GOT3 (cell line): ENCODE measurements around the gene ZNF816.
"Not testable (repeated sequence)": the region's sequence is repeated elsewhere in the genome, so short reads cannot be mapped to it uniquely, and the experiment has no call there.

Source experiments
- DNase-seq: peaks from one replicate; lab custom pipeline; 2025; ENCODE audit warnings: mixed read lengths; lab: John Stamatoyannopoulos, UW

Gene ZNF816

GRCh38 chr19:52959613-52960295 is 2.9 kb downstream of the ZNF816 start:
- no peak for DNase-seq

DNA sequence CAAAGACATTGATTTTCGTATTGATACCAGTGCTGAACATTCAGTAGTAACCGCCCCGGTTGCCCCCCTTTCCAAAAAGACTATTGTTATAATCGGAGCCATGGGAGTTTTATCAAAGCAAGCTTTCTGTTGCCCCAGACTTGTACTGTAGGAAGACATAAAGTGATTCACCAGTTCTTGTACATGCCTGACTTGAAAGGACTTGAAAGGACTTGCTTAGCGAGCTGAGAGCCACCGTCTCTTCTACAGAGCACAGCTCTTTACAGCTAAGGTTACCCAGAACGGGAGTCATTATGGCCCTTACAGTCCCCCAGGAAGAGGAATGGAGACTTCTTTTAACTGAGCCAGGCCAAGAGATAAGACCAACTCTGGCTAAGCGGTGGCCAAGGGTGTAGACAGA is 5.1 kb downstream of the ZNF816 start:
- no peak for DNase-seq

- DNase-seq: no peak
Measured at GRCh38 chr19:52956917-52957316, 5.8 kb downstream of the ZNF816 start.

DNA sequence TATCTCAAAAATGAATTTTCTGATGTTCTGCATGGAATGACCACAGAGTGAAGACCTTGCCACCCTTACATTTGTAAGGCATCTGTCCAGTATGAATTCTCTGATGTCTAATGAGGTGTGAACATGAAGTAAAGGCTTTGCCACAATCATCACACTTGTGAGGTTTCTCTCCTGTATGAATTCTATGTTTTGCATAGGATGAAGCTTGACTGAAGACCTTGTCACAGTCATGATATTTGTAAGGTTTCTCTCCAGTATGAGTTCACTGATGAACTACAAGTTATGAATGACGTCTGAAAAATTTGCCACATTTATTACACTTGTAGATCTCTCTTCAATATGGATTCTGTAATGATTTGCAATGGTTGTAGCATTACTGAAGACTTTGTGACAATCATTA is 13.3 kb downstream of the ZNF816 start:
- no peak for DNase-seq

DNA sequence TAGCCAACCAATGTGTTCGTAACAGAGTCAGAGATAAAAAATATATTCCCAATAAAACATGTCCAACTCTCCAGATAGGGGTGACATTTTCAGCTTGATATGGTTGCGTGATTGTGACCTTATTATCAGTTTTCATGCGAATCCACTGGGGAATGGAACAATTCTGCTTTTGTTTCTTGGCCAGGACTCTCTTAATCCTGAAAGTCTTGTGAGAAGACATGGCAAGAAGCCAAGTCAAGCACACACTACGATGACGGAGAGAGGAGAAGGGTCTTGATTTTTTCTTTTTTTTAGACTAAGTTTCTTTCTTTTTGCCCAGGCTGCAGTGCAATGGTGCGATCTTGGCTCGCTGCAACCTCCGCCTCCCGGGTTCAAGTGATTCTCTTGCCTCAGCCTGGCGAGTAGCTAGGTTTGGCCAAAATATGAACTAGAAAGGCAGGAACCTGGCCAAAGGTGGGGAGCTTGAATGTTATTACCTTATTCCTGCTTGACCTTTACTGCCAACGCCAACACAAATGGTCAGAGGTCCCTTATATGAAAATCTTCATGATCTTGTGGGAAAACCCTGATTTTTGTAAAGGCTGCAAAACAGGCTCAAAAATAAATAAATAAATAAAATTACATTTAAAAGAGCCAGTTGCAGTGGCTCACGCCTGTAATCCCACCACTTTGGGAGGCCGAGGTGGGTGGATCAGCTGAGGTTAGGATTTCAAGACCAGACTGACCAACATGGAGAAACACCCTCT is 14.5 kb downstream of the ZNF816 start:
- no peak for DNase-seq

DNA sequence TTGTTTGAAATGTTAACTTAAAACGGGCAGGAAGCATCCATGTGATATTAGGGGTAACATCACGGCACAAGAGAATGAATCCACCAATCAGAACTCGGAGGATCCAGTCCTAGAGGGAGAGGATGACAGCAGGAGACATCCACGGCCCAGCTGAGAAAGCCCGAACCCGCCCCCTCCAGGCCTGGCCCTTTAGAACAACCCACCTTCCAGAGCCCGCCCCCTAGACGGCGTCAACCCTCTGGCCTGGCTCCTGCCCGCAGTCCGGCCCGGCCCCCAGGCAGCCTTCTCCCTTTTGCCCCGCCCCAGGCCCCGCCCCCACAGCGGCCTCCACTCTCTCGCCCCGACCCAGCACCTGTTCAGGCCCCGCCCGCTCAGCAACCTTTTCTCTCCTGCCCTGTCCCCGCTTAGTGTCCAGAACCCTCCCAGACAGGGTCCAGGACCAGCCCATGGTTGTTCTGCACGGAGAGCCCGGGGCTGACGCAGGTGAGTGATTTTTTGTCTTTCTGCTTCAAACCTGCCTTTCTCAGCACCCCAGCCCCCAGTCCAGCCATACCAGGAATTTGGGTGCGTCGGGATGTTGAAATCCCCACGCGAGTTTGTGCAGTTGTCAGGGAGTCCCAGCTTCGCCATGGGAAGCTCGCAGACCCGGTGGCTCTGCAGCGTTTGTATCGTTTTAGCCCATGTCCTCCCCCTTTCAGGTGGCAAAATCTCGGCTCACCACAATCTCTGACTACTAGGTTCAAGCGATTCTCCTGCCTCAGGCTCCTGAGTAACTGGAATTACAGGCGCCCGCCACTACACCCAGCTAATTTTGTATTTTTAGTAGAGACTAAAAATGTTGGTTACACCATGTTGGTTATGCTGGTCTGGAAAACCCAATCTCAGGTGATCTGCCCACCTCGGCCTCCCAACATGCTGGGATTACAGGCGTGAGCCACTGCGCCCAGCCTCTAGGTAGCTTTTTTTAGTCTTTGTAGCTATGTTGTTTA is 16.1 kb downstream of the ZNF816 start:
- no peak for DNase-seq

DNA sequence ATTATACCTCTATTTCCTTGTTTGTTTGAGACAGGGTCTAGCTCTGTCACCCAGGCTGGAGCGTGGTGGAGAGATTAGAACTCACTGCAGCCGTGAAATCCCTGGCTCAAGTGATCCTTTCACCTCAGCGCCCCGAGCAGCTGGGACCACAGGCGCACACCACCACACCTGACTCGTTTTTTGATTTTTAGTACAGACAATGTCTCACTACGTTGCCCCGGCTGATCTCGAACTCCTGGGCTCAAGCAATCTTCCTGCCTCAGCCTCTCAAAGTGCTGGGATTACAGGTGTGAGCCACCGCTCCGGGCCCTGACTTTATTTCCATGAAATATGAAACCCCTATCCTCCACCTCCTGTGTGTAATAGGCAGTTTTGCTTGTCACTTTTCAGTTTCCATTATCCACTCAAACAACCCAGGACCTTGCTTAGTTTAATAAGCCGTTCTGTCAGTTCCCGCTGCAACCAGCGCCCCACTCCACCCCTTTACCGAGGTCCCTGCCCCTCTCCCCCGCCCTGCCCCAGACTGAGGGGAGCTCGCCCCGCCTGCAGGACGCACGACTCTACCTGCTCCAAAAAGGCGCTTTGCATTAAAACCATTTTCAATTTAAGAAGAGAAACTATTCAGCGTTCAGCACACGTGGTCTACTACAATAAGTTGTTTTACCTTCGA is 16.9 kb downstream of the ZNF816 start:
- no peak for DNase-seq

DNA sequence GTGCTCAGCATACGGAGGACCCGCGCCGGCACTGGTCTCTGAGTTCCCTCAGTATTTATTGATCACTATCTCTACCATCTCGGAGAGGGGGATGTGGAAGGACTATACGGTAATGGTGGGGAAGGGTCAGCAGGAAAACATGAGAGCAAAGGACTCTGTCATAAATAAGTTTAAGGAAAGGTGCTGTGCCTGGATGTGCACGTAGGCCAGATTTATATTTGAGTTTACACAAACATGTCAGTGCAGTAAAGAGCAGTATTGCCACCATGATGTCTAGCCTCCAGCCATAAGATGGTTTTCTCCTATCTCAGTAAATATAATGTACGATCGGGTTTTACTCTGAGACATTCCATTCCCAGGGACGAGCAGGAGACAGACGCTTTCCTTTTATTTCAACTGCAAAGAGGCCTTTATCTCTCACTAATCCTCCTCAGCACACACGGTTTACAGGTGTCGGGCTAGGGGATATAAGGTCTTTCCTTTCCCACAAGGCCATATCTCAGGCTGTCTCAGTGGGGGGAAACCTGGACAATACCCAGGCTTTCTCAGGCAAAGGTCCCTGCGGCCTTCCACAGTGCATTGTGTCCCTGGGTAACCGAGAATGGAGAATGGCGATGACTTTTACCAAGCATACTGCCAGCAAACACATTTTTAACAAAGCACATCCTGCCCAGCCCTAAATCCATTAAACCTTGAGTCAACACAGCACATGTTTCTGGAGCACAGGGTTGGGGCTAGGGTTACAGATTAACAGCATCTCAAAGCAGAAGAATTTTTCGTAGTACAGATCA is 17.8 kb downstream of the ZNF816 start:
- not testable (repeated sequence) for DNase-seq

DNA sequence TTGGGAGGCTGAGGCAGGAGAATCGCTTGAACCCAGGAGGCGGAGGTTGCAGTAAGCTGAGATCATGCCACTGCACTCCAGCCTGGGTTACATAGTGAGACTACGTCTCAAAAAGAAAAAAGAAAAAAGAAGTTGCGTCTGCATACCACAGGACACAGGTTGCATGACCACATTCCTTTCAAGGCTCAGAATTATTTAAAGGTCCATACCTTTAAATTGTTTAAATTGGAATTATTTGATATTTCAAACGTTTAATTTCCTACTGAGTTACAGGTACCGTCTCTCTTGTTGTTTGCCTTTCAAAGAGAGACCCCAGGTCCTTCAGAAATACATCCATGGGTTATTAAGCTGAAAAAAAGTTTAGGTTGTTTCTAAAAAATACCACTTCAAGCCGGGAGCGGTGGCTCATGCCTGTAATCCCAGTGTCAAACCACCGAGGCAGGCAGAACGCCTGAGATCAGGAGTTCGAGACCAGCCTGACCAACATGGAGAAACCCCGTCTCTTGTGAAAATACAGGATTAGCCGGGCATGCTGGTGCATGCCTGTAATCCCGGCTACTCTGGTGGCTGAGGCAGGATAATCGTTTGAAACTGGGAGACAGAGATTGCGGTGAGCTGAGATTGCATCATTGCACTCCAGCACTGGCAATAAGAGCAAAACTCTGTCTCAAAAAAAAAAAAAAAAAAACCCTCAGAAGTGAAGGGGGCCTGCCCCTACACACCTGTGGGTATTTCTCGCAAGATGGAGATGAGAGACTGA is 18.6 kb downstream of the ZNF816 start:
- no peak for DNase-seq

GRCh38 chr19:52943134-52943883 is 19.4 kb downstream of the ZNF816 start:
- DNase-seq: no peak

DNA sequence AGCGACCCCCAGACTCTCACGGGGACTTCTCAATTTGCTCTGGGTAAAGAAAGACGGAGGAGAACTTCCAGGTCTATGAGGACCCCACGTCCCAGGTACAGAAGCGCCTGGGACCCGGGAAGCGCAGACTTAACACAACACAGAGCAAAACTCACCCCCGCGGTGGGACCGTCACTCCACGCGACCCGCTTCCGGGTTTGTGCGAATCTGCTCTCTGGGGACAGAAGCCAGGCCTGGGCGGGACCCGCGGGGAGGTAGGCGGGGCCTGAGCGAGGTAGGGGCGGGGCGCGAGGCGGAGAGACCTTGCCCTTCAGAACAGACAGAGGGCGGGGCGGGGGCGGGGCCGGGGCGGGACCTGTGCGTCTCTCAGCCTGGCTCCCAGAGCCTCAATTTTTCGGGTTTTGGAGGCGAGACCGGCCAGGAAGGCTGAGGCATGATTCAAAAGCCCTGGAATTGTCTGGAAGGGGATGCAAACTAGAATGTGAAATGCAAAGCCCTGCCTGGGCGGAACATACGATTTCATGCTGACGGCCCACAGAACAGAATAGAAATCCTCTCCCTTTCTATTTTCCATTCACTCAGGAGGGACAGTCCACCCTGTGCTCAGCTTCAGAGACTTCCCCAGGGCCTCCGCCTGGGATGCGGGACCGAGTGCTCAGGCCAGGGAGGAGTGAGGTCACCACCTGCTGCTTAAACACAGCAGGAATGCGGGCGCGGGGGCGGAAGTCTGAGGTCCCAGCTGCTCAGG is 20.1 kb downstream of the ZNF816 start:
- peak; percentile 55 for DNase-seq

DNA sequence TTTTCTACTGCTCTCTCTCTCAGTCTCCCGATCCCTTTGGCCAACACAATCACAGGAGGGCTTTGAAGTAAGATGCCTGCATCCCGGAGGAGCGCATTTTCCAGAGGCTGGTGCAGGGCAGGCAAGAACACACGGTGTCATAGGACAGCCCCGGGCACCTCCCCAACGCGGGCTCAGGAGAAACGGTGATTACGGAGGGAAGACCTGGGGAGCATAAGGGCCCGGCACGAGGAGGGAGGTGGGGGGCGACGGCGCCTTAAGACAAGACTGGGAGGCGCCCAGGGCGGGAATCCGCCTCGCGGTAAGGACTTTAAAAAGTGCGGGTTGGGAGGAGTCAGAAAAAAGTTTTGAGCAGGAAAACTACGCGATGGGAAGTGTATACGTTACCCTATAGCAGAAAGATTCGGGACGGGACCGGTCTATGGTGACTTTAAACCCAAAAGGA is 20.7 kb downstream of the ZNF816 start:
- no peak for DNase-seq

GRCh38 chr19:52941523-52941922 is 21.2 kb downstream of the ZNF816 start:
- DNase-seq: not testable (repeated sequence)

DNA sequence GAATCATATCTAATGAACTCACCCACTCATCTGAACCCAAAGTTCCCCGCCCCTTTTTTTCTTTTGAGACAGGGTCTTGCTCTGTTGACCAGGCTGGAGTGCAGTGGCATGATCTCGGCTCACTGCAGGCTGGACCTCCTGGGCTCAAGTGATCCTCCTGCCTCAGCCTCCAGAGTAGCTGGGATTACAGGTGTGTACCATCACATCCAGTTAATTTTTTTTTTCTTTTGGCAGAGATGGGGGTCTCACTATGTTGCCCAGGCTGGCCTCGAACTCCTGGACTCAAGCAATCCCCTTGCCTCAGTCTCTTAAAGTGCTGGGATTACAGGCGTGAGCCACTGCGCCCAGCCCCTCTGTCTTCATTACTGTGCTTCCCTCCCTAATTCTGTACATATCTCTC is 21.8 kb downstream of the ZNF816 start:
- DNase-seq: not testable (repeated sequence)

DNA sequence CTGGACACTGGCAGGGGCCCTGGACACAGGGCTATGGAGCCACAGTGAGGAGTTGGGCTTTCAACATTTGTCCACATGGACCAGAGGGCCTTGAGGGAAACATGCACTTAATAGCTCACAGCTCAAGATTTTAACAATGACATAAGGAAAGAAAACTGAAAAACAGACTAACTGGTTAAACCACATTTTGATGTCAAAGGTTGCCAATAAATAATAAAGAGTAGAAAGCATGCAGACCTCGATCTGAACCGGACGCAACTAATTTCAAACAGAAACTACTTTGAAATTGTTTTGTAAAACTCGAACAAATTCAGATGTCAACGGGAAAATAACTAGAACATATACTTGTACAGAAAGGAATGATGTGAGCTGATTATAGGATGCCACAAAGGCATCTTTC is 23.9 kb downstream of the ZNF816 start:
- DNase-seq: no peak

- DNase-seq: no peak
Measured at GRCh38 chr19:52936954-52937325, 25.7 kb downstream of the ZNF816 start.

DNA sequence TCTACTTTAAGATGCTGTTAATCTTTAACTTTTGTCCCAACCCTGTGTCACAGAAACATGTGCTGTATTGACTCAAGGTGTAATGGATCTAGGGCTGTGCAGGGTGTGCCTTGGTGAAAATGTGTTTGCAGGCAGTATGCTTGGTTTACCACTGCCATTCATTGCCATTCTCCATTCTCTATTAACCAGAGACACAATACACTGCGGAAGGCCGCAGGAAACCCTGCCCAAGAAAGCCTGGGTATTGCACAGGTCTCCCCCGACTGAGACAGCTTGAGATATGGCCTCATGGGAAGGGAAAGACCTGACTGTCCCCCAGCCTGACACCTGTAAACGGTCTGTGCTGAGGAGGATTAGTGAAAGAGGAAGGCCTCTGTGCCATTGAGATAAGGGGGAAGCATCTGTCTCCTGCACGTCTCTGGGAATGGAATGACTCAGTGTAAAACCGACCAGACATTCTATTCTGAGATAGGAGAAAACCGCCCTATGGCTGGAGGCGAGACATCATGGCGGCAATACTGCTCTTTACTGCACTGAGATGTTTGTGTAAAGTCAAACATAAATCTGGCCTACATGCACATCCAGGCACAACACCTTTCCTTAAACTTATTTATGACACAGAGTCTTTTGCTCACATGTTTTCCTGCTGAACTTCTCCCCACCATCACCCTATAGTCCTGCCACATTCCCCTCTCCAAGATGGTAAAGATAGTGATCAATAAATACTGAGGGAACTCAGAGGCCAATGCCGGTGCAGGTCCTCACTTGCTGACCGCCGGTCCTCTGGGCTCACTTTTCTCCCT is 26.3 kb downstream of the ZNF816 start:
- DNase-seq: no peak

DNA sequence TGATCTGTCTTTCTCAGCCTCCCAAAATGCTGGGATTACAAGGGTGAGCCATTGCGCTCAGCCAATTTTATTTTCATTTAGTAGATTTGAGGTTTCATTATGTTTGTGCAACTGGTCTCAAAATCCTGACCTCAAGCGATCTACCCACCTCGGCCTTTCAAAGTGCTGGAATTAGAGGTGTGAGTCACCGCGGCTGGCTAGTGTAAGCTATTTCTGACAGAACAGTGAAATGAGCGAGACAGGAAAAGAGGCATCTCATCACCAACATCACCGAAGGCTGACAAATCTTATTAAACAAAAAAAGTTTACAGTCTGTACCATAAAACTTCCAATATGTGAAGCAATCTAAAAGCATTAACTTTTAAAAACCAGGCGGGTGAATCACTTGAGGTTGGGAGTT is 27.2 kb downstream of the ZNF816 start:
- no peak for DNase-seq
